ENCODE results near the gene ANKRD26. TPM values are rescaled to one million over a fixed set of nuclear protein-coding genes. Genes with fewer than 3 reads are reported as not detected.

ANKRD26 gene
- total RNA-seq, 2 donors from 2014 or later = 5.7 to 10.5 TPM

DNA sequence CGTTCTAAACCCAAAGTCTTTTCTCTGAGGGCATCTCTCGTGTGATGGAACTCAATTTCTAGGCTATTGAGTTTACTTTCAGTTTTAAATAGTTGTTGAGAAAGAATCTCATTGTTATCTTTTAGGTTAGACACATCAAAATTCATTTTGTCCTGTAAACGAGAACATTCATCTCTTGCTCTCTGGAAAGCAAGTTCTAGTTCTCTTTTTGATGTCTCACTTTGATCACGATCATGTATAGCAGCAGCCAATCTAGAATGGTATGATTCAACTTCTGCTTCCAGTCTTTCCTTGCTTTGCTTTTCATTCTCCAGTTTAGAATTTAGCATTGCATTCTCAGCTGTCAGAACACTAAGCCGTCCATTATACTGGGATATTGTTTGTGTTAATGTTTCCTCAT, 65.1 kb downstream of the ANKRD26 start:
- no peaks in the 10 kb centered on the region for H3K4me1 ChIP-seq (replicated peaks)
- 82% methylated on average over 5 of the region's 5 CpGs for WGBS
- H3K4me3 ChIP-seq = no peak overlapping the region
- no peaks in the 10 kb centered on the region for H3K9me3 ChIP-seq
- DNase-seq (ENCODE audit: low spot score) = no peak
- H3K27me3 ChIP-seq (replicated peaks; ENCODE audit: insufficient read depth) = no peaks in the 10 kb centered on the region
- intact Hi-C loops (cut with DNase I) = no loop called here
- TF ChIP-seq, protein P1, sequence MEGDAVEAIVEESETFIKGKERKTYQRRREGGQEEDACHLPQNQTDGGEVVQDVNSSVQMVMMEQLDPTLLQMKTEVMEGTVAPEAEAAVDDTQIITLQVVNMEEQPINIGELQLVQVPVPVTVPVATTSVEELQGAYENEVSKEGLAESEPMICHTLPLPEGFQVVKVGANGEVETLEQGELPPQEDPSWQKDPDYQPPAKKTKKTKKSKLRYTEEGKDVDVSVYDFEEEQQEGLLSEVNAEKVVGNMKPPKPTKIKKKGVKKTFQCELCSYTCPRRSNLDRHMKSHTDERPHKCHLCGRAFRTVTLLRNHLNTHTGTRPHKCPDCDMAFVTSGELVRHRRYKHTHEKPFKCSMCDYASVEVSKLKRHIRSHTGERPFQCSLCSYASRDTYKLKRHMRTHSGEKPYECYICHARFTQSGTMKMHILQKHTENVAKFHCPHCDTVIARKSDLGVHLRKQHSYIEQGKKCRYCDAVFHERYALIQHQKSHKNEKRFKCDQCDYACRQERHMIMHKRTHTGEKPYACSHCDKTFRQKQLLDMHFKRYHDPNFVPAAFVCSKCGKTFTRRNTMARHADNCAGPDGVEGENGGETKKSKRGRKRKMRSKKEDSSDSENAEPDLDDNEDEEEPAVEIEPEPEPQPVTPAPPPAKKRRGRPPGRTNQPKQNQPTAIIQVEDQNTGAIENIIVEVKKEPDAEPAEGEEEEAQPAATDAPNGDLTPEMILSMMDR (IDR thresholded peaks at IDR 0.05) = no peak
- TF ChIP-seq POLR2AphosphoS5 (IDR thresholded peaks at IDR 0.05) (no peak), POLR2A (IDR thresholded peaks at IDR 0.05) (no peak)
- no peaks in the 10 kb centered on the region for H3K36me3 ChIP-seq
- H3K27ac ChIP-seq = no peak overlapping the region

- Histone ChIP-seq H3K4me3 (no peak overlapping the region), H3K27ac (no peak overlapping the region), H3K36me3 (no peaks in the 10 kb centered on the region), H3K4me1 (replicated peaks) (no peaks in the 10 kb centered on the region), H3K27me3 (replicated peaks; ENCODE audit: insufficient read depth) (no peaks in the 10 kb centered on the region), H3K9me3 (no peaks in the 10 kb centered on the region)
- no peak for DNase-seq (ENCODE audit: low spot score)
- WGBS = 89% methylated on average over 2 of the region's 2 CpGs
- intact Hi-C loops (cut with DNase I) = no loop called here
- no peak for TF ChIP-seq POLR2AphosphoS5 (IDR thresholded peaks at IDR 0.05)
- TF ChIP-seq, protein P1 (IDR thresholded peaks at IDR 0.05) = no peak
- TF ChIP-seq POLR2A (IDR thresholded peaks at IDR 0.05) = no peak
Measured at GRCh38 chr10:27030060-27030459, 70.2 kb downstream of the ANKRD26 start.

DNA sequence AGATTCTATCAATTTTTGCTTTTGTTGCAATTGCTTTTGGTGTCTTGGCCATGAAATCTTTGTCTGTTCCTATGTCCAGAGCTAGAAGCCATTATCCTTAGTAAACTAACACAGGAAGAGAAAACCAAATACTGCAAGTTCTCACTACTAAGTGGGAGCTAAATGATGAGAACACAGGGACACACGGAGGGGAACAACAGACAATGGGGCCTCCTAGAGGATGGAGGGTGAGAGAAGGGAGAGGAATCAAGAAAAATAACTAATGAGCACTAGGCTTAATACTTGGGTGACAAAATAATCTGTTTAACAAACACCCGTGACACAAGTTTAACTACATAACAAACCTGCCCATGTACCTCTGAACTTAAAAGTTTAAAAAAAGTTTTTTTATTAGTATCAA, 78.2 kb downstream of the ANKRD26 start:
- intact Hi-C loops (cut with DNase I) = no loop called here
- H3K4me3 ChIP-seq = no peak overlapping the region
- no peaks in the 10 kb centered on the region for H3K27me3 ChIP-seq (replicated peaks; ENCODE audit: insufficient read depth)
- no peak for DNase-seq (ENCODE audit: low spot score)
- 78% methylated on average over 2 of the region's 2 CpGs for WGBS
- no peak overlapping the region for H3K27ac ChIP-seq
- no peaks in the 10 kb centered on the region for H3K36me3 ChIP-seq
- H3K9me3 ChIP-seq = no peaks in the 10 kb centered on the region
- TF ChIP-seq POLR2AphosphoS5 (IDR thresholded peaks at IDR 0.05) (no peak), POLR2A (IDR thresholded peaks at IDR 0.05) (no peak)
- TF ChIP-seq, protein P1 (IDR thresholded peaks at IDR 0.05) = no peak
- no peaks in the 10 kb centered on the region for H3K4me1 ChIP-seq (replicated peaks)

DNA sequence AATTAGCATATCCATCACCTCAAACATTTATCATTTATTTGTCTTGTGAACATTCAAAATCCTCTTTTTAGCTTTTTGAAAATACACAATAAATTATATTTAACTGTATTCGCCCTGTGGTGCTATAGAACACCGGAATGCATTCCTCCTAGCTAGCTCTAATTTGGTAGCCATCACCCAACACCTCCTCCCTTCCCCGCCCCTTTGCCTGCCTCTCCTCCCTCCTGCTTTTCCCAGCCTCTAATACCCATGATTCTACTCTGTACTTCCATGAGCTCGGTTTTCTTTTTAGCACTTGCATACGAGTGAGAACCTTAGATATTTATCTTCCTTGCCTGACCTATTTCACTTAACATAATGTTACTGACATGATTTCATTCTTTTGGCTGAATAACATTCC, 80.1 kb downstream of the ANKRD26 start:
- H3K4me1 ChIP-seq (replicated peaks) = no peaks in the 10 kb centered on the region
- H3K36me3 ChIP-seq = no peaks in the 10 kb centered on the region
- no peak for DNase-seq (ENCODE audit: low spot score)
- H3K4me3 ChIP-seq = no peak overlapping the region
- no peaks in the 10 kb centered on the region for H3K9me3 ChIP-seq
- H3K27ac ChIP-seq = no peak overlapping the region
- H3K27me3 ChIP-seq (replicated peaks; ENCODE audit: insufficient read depth) = no peaks in the 10 kb centered on the region
- intact Hi-C loops (cut with DNase I) = no loop called here
- no peak for TF ChIP-seq POLR2A (IDR thresholded peaks at IDR 0.05)
- TF ChIP-seq, protein P1 (IDR thresholded peaks at IDR 0.05) = no peak
- TF ChIP-seq POLR2AphosphoS5 (IDR thresholded peaks at IDR 0.05) = no peak
- 86% methylated on average over 5 of the region's 5 CpGs for WGBS

DNA sequence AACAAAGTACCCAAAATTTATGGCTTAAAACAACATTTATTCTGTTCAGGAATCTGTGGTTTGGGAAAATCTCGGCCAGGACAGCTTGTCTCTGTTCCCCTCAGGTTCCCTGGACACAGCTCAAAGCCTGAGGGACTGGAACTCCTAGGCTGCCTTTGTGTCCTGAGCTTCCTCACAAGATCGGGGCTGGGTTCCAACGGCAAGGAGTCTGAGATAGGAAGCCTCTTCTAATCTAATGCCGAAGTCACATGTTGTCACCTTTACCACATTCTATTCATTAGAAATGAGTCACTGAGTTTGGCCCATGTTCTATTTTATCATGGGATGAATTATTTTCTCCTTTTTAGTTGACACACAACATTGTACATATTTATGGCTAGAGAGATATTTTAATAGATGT, 80.5 kb downstream of the ANKRD26 start:
- intact Hi-C loops (cut with DNase I) = no loop called here

More for the DNA sequence above, 80.5 kb downstream of the ANKRD26 start:
- Histone ChIP-seq H3K4me3 (no peak overlapping the region), H3K4me1 (replicated peaks) (no peaks in the 10 kb centered on the region), H3K27me3 (replicated peaks; ENCODE audit: insufficient read depth) (no peaks in the 10 kb centered on the region), H3K36me3 (no peaks in the 10 kb centered on the region), H3K9me3 (no peaks in the 10 kb centered on the region), H3K27ac (no peak overlapping the region)
- WGBS = 61% methylated on average over 4 of the region's 4 CpGs
- TF ChIP-seq POLR2AphosphoS5 (IDR thresholded peaks at IDR 0.05) = no peak
- TF ChIP-seq, protein P1 (IDR thresholded peaks at IDR 0.05) = no peak
- TF ChIP-seq POLR2A (IDR thresholded peaks at IDR 0.05) = no peak
- DNase-seq (ENCODE audit: low spot score) = no peak

Measured in prostate gland (tissue), 2 donors.